PC-3 (cell line): ENCODE results near the gene HIVEP3.

Source experiments
- CTCF ChIP-seq: fragments of 300-600 bp; sonication (generic); conservative IDR thresholded peaks from 2 replicates; pipeline ENCODE4 v1.5.1; 2017; ENCODE audit warnings: antibody characterized with exemption, low read depth, mild to moderate bottlenecking, low read length
- EZH2 ChIP-seq: fragments of 300-600 bp; sonication (generic); IDR thresholded peaks from one replicate; pipeline ENCODE4 v1.6.1; 2017; ENCODE audit warnings: antibody characterized with exemption, mild to moderate bottlenecking, low read length; ENCODE audit not compliant: unreplicated experiment
- EZH2phosphoT487 ChIP-seq: fragments of 300-600 bp; sonication (generic); IDR thresholded peaks from 2 replicates; pipeline ENCODE4 v1.6.1; 2018; ENCODE audit warnings: mild to moderate bottlenecking, antibody characterized with exemption, low read length, borderline replicate concordance

GRCh38 chr1:41619511-41620364 lies 299.0 kb downstream of the HIVEP3 start:
- TF ChIP-seq CTCF, result no peak
- no peak for TF ChIP-seq EZH2
- no peak for TF ChIP-seq EZH2phosphoT487
